ENCODE measurements around the gene COCH. TPM values are rescaled to one million over a fixed set of nuclear protein-coding genes. Genes with fewer than 3 reads are reported as not detected.

The COCH gene
- total RNA-seq, 1 donor from 2014 or later = 1.8 TPM

DNA sequence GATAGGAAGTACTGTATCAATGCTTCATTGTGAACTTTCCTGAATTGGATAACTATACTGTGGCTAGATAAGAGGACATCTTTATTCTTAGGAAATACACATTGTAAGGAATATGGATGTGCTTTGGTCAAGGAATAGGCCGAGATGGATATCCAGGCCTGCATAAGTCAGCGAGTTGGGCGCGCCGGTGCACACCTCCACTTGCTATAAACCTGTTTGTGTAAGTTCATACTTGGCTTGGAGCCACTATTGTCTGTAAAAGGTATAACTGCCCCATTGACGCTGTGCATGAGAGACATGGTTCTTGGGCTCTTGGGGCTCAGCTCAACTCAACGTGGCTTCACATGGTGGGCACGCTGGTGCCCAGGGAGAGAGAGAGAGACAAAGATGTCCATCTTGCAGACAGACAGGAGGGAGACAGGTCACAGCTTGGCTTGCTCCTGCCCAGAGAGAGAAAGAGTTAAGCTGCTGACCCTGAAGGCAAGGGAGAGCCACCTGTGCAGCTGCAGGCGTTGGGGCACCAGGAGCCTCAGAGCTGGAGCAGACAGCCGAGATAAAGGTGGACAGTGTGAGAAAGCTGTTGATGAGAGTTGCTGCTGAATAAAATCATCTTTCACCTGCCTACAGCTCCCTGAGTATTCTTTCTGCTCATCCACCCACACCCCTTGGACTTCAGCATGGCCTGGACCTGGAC, 34.1 kb upstream of the COCH start:
- Mint-ChIP-seq H3K9me3 (peaks cover 11% of the 10 kb centered on the region), H3K36me3 (no peaks in the 10 kb centered on the region), H3K27ac (no peak overlapping the region), H3K4me1 (no peaks in the 10 kb centered on the region), H3K4me3 (no peak overlapping the region), H3K27me3 (ENCODE audit: low read depth) (peaks cover 10% of the 10 kb centered on the region)
- no peak for DNase-seq (ENCODE audit: low spot score in 2 of 2, unreplicated experiment in 2 of 2)
- TF ChIP-seq, protein P1, sequence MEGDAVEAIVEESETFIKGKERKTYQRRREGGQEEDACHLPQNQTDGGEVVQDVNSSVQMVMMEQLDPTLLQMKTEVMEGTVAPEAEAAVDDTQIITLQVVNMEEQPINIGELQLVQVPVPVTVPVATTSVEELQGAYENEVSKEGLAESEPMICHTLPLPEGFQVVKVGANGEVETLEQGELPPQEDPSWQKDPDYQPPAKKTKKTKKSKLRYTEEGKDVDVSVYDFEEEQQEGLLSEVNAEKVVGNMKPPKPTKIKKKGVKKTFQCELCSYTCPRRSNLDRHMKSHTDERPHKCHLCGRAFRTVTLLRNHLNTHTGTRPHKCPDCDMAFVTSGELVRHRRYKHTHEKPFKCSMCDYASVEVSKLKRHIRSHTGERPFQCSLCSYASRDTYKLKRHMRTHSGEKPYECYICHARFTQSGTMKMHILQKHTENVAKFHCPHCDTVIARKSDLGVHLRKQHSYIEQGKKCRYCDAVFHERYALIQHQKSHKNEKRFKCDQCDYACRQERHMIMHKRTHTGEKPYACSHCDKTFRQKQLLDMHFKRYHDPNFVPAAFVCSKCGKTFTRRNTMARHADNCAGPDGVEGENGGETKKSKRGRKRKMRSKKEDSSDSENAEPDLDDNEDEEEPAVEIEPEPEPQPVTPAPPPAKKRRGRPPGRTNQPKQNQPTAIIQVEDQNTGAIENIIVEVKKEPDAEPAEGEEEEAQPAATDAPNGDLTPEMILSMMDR (IDR thresholded peaks at IDR 0.05; ENCODE audit: unreplicated experiment) = no peak

DNA sequence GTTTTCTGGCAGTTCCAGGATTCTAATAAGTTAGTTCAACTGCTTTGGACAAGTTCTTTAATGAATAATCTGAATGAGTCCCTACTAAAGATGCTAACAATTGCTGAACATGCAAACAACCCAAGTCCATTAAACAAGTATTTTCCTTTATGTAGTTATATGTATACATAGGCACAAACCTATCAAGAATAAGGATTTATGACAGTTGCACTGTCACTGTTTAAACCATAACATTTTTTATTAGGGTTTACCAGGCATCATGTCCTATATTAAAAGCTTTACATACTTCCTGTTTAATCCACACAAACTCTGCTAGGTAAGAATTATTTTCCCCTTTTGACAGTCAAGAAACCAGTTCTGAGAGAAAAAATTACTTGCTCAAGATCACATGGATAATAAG, 31.9 kb upstream of the COCH start:
- Mint-ChIP-seq H3K27me3 (ENCODE audit: low read depth) (peaks cover 28% of the 10 kb centered on the region), H3K4me1 (no peaks in the 10 kb centered on the region), H3K36me3 (no peaks in the 10 kb centered on the region), H3K9me3 (peaks cover 6% of the 10 kb centered on the region), H3K4me3 (no peak overlapping the region), H3K27ac (no peak overlapping the region)
- TF ChIP-seq, protein P1 (IDR thresholded peaks at IDR 0.05; ENCODE audit: unreplicated experiment) = no peak
- no peak for DNase-seq (ENCODE audit: low spot score in 2 of 2, unreplicated experiment in 2 of 2)

DNA sequence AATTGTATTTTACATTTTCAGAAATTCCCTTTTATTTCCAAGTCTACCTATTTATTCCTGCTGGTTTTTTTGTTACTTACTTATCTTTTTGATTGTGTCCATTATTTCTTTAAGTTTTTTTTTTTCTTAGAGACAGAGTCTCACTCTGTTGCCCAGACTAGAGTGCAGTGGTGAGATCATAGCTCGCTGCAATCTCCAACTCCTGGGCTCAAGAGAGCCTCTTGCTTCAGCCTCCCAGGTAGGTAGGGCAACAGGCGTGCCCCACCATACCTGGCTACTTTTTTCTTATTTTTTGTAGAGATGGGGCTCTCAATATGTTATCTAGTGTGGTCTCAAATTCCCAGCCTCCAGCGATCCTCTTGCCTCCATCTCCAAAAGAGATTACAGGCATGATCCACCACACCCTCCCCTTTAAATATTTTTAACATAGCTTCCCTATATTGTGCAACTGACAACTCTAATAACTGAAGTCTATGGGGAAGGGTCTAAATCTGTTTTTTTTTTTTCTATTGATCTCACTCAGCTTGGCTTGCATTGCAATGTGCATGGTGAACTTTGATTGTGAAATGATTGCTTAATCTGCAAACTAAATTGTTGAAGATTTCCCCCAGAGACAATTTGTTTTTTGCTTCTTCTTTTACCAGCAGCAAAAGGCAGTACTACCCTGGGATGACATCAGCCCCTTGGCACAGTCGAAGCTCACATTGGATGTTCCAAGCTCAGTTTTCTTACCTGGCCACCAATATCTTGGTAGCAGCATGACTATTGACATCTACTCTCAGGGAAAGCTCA, 25.7 kb upstream of the COCH start:
- Mint-ChIP-seq H3K27me3 (ENCODE audit: low read depth) (peaks cover 53% of the 10 kb centered on the region), H3K4me1 (no peaks in the 10 kb centered on the region), H3K36me3 (no peaks in the 10 kb centered on the region), H3K9me3 (peaks cover 6% of the 10 kb centered on the region), H3K27ac (no peak overlapping the region), H3K4me3 (no peak overlapping the region)
- TF ChIP-seq, protein P1 (IDR thresholded peaks at IDR 0.05; ENCODE audit: unreplicated experiment) = no peak
- DNase-seq (ENCODE audit: low spot score in 2 of 2, unreplicated experiment in 2 of 2) = no peak

DNA sequence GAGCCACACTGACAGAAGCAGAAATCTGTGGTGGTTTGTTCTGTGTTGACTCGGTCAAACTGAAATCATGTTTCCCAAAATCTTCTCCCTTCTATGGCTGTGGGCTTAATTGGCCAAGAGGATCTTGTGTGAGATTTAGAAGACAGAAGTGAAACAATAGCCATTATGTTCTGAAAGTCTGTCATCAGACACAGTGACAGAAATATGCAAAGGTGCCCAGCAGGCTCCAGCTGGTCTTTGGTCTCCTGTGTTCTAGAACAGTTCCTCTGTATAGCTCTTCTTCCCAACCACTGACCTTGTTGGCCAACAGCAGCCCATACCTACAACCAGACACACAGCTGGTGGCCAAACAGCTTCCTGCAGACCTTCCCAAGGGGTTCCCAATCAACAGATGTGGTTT, 25.0 kb upstream of the COCH start:
- Mint-ChIP-seq H3K9me3 (peaks cover 3% of the 10 kb centered on the region), H3K27me3 (ENCODE audit: low read depth) (peaks cover 52% of the 10 kb centered on the region), H3K4me1 (no peaks in the 10 kb centered on the region), H3K4me3 (no peak overlapping the region), H3K27ac (no peak overlapping the region), H3K36me3 (no peaks in the 10 kb centered on the region)
- TF ChIP-seq, protein P1 (IDR thresholded peaks at IDR 0.05; ENCODE audit: unreplicated experiment) = no peak
- no peak for DNase-seq (ENCODE audit: low spot score in 2 of 2, unreplicated experiment in 2 of 2)

DNA sequence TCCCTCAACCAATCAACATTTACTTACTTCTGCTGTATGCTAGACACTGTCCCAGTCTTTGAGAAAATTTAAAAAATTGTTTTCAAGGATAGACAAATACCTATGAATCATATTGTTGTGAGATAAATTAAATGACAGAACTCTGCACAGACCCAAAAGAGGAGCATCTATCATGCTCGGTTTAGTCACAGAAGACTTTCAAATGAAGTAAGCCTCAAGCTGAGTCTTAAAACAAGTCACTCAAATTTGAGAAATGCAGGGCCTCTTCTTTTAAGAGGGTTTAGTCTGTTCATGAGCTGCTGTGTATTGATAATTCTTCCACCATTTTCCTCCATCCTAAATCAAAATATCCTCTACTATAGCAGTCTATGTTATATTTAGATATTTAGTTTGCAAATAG, 24.4 kb upstream of the COCH start:
- Mint-ChIP-seq H3K4me3 (no peak overlapping the region), H3K4me1 (no peaks in the 10 kb centered on the region), H3K36me3 (no peaks in the 10 kb centered on the region), H3K27me3 (ENCODE audit: low read depth) (peaks cover 48% of the 10 kb centered on the region), H3K9me3 (no peaks in the 10 kb centered on the region), H3K27ac (no peak overlapping the region)
- no peak for DNase-seq (ENCODE audit: low spot score in 2 of 2, unreplicated experiment in 2 of 2)
- TF ChIP-seq, protein P1 (IDR thresholded peaks at IDR 0.05; ENCODE audit: unreplicated experiment) = no peak
